22Rv1 (cell line): ENCODE measurements around the gene PRPF39.

Source experiments
- CTCF ChIP-seq: fragments of 450-650 bp; IDR thresholded peaks from 2 replicates; pipeline ENCODE4 v1.5.1; 2017; ENCODE audit warnings: mild to moderate bottlenecking
- ZFX ChIP-seq: fragments of 450-650 bp; IDR thresholded peaks from 2 replicates; pipeline ENCODE4 v1.6.1; 2017; ENCODE audit warnings: antibody characterized with exemption, borderline replicate concordance

- TF ChIP-seq CTCF (no peak), ZFX (no peak)
Observed at GRCh38 chr14:45038865-45039264, 45.1 kb upstream of the PRPF39 start.
